Dedifferentiated amniotic fluid mesenchymal stem cell (primary cell): ENCODE data around the gene LRP3.
"Not testable (repeated sequence)": the region's sequence is repeated elsewhere in the genome, so short reads cannot be mapped to it uniquely, and the experiment has no call there.

Source experiments
- DNase-seq: peaks from one replicate; pipeline ENCODE4 v3.0.0-alpha.2; 2016; ENCODE audit errors: extremely low spot score

The LRP3 gene

DNA sequence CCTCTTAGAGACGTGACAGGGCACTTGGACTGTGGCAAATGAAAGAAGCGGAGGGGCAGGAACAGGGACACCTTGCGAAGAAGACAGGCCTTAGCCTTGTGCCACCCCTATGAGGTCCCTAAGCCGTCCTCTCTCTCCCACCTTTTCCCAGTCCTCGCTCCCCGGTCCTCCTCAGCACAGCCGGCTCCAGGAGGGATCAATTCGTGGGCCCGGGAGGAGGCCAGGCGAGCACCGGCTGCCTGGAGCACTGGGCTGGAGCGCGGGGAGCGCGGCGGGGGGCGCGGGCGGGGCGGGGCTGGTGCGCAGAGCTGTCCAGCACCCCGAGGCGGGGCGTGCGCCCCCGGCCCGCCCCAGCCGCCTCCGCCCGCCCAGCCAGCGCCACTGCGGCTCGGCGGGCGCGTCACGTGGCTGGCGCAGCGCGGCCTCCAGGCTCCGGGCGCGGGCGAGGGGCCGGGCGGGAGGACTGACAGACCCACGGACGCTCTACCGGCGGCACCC is at the start of gene LRP3:
Gene LRP3 (plus strand): TSS at position 466 of the 498 bp plus-strand sequence. CDS start 456 bp downstream, outside the sequence.
- no peak for DNase-seq

GRCh38 chr19:33146209-33146608 is 47.9 kb upstream of the LRP3 start:
- no peak for DNase-seq

DNA sequence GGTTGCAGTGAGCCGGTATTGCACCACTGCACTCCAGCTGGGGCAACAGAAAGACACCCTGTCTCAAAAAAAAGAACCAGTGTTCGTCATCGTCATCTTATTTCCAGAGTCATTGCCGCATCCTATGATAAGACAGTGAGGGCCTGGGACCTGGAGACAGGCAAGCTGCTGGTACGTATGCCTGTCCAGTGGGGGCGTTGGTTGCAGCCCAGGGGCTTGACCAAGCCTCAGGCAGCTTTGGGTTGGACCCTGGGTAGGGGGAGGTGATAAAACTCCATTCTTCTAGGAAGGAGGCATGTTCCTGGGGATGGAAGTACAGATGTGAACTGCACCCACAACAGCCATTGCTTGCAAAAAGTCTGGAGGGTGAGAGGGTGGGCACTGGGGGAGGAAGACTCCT is 46.6 kb upstream of the LRP3 start:
- no peak for DNase-seq

DNA sequence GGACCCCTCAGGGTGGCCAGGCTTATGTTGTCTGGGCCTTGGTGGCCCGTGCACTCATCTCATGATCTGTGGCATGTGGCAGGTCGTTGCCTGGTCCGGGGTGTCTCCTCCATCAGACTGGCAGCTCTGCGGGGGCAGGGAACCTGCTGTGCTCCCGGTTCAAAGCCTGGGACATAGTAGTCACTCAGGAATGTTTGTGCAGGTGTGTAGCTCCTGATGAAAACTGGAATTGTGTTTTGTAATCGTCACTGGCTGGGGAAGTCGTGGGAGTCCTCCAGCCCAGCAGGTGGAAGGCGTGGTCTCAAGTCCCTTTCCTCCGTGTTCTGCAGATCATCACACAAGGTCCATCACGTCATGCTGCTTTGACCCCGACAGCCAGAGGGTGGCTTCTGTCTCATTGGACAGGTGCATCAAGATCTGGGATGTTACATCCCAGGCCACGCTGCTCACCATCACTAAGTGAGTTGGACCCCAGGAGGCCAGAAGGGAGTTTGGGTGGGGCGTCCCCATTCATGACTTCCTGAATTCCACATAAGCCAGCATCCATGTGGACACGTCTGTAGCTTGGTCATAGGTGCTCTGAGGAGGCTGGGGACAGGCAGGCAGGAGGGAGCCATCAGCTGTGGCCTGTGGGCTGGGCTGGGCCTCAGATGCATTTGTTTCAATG is 43.1 kb upstream of the LRP3 start:
- DNase-seq = no peak

GRCh38 chr19:33152176-33152575 is 42.0 kb upstream of the LRP3 start:
- no peak for DNase-seq

GRCh38 chr19:33152625-33153024 is 41.5 kb upstream of the LRP3 start:
- DNase-seq = not testable (repeated sequence)

DNA sequence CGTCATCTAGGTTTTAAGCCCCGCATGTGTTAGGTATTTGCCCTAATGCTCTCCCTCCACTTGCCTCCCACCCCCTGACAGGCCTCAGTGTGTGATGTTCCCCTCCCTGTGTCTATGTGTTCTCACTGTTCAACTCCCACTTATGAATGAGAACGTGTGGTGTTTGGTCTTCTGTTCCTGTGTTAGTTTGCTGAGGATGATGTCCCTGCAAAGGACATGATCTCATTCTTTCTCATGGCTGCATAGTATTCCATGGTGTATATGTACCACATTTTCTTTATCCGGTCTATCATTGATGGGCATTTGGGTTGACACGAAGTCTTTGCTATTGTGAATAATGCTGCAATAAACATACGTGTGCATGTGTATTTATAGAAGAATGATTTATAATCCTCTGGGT is 39.8 kb upstream of the LRP3 start:
- not testable (repeated sequence) for DNase-seq

- no peak for DNase-seq
Measured at GRCh38 chr19:33156334-33156733, 37.8 kb upstream of the LRP3 start.

DNA sequence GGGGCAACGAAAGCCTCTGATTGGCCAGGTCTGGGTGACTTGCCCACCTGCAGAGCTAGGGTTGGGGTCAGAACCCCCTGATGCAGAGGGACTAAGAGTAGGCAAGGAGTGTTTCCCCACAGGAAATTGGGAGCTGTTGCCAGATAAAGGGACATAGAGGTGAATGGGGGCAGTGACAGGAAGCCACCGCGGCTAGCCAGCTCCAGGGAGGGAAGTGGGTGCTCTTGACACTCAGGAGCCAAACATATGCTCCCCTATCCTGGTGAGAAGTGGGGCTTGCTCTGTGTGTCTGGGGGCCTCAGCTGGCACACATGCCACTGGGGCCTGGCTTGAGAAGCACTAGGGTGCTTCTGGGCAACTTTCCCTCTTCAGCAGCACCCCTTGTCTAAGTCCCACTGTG is 36.2 kb upstream of the LRP3 start:
- no peak for DNase-seq

GRCh38 chr19:33158365-33158764 is 35.8 kb upstream of the LRP3 start:
- DNase-seq = no peak

GRCh38 chr19:33159149-33159548 is 35.0 kb upstream of the LRP3 start:
- no peak for DNase-seq

DNA sequence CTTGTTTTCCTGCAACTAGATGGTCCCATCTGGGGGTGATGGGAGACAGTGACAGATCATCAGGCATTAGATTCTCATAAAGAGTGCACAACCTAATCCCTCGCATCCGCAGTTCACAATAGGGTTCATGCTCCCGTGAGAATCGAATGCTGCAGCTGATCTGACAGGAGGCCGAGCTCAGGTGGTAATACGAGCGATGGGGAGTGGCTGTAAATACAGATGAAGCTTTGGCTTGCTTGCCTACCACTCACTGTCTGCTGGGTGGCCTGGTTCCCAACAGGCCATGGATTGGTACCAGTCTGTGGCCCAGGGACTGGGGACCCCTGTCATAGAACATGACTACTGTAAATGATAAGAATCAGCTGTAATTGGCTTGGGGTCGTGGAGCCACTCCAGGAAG is 34.2 kb upstream of the LRP3 start:
- no peak for DNase-seq

DNA sequence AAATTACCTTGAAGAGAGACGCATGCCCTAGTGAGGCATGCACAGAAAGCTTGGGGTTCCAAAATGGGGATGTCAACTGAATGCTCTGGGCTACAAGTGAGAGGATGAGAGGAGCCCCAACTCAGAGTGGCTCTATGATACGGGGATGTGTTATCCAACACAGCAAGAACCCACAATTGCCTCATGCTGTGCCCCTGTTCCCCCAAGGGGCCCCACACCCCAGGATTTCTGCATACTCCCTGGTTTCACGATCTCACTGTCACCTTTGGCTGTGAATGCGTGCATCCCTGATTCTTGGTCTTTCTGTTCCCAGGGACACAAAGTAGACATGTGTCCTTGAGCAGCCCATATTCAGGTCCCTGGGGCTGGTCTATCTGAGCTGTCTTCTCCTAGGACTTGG is 32.9 kb upstream of the LRP3 start:
- no peak for DNase-seq

GRCh38 chr19:33163481-33163880 is 30.6 kb upstream of the LRP3 start:
- DNase-seq = no peak

GRCh38 chr19:33166037-33166436 is 28.1 kb upstream of the LRP3 start:
- DNase-seq = not testable (repeated sequence)

DNA sequence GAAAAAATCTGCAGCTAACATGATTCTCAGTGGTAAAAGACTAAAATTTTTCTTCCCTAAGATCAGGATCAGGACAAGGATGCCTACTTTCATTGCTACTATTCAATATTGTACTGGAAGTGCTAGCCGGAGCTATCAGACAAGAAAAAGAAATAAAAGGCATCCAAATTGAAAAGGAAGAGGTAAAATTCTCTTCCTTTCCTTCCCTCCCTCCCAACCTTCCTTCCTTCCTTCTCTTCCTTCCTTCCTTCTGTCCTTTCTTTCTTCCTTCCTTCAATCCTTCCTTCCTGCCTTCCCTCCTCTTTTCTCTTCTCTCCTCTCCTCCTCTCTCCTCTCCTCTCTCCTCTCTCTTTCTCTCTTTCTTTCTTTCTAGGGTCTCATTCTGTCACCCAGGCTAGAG is 26.7 kb upstream of the LRP3 start:
- DNase-seq = no peak

- no peak for DNase-seq
Measured at GRCh38 chr19:33168528-33168927, 25.6 kb upstream of the LRP3 start.

DNA sequence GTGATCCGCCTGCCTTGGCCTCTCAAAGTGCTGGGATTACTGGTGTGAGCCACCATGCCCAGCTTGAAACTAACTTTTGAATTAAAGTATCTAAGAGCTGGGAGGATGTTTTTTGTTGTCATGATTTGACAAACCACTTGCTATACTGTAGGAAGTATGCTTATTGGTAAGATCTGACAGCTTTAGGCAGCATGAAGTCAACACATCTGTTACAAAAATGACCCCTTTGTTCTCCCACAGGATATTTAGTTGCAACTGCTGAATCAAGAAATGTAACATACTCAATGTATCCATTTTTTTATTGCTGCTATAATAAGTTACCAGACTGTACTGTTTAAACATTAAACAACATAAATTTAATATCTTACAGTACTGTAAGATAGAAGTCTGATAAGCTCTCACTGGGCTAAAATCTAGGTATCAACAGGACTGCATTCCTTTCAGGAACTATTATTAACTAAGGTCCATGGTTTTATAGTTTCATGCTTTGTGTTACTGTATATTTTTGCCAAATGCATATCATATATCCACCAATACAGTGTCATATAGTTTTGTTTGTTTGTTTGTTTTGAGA is 22.8 kb upstream of the LRP3 start:
- DNase-seq = no peak

- peak; percentile 32 for DNase-seq
Measured at GRCh38 chr19:33171916-33172359, 22.2 kb upstream of the LRP3 start.

GRCh38 chr19:33174186-33174585 is 19.9 kb upstream of the LRP3 start:
- no peak for DNase-seq

DNA sequence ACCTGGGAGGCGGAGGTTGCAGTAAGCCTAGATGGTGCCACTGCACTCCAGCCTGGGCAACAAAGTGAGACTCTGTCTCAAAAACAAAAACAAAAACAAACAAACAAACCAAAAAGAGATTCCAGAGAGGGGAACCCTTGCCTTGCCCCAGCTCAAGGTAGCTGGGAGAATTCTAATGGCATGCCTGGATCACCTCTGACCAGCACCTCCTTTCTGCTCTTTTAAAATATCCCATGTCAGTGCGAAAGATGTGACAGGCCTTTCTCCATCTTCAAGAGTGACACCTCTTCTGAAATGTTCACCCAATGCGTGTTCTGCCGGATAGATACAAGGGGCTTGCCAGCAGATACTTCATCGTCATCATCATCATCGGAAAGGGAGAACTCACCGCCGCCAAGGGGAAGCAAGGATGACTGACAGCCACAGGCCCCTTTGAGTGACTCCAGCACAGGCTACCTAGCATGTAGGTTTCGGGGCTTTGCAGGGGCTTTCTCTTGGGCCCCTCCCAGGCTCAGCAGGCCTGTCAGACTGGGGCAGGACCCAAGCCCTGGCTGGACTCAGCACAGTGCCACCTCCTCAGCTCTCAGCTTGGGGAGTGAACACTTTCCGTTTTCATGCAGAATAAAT is 18.9 kb upstream of the LRP3 start:
- no peak for DNase-seq

- DNase-seq = no peak
Measured at GRCh38 chr19:33175886-33176669, 18.1 kb upstream of the LRP3 start.
